Measurements from ENCODE around the gene GSPT2. TPM values are rescaled to one million over a fixed set of nuclear protein-coding genes. Genes with fewer than 3 reads are reported as not detected.

GSPT2 gene
- total RNA-seq, 1 donor from 2014 or later, result 28.4 TPM

DNA sequence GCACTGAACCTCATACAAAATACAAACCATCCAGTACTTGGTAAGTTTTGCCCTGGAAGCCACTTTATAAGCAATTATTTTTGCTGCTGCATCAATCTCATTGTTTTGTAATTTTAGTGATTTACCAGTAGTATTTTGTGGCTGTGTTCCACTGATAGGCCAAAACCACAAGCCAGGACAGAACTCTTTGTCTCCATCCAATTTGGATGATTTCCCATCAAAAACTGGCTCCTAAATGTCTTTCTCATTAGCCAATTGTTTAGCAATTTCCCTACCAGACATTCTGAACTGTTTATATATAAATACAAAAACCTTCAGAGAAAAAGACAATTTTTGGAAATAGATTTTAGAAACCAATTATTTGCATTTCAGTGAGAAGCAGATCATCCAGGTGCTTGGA, 4.4 kb downstream of the GSPT2 start:
- H3K27ac ChIP-seq, result no peak overlapping the region
- no peaks in the 10 kb centered on the region for H3K36me3 ChIP-seq
- H3K27me3 Mint-ChIP-seq (ENCODE audit: insufficient read depth, low read depth), result peaks cover 2% of the 10 kb centered on the region
- no peaks in the 10 kb centered on the region for H3K27me3 ChIP-seq
- H3F3A ChIP-seq (ENCODE audit: low read depth), result peaks cover 4% of the 10 kb centered on the region
- no peak overlapping the region for H3K27ac Mint-ChIP-seq
- H3K4me1 Mint-ChIP-seq, result peaks cover 19% of the 10 kb centered on the region
- H3K9me3 Mint-ChIP-seq, result peaks cover 21% of the 10 kb centered on the region
- H4K20me1 ChIP-seq (ENCODE audit: low read depth), result peaks cover 20% of the 10 kb centered on the region
- no peak for TF ChIP-seq EZH2phosphoT487 (IDR thresholded peaks at IDR 0.05)
- peaks cover 24% of the 10 kb centered on the region for H3K36me3 Mint-ChIP-seq
- no peak for DNase-seq (ENCODE audit: low spot score)
- peaks cover 4% of the 10 kb centered on the region for H3K4me1 ChIP-seq
- H3K79me2 ChIP-seq (ENCODE audit: low read depth), result peaks cover 40% of the 10 kb centered on the region
- H2AFZ ChIP-seq (replicated peaks), result no peak overlapping the region
- H3K9me3 ChIP-seq (ENCODE audit: low read depth), result no peaks in the 10 kb centered on the region
- no peak overlapping the region for H3K4me2 ChIP-seq
- no peak overlapping the region for H3K4me3 Mint-ChIP-seq
- H3K4me3 ChIP-seq, result no peak overlapping the region
- no peak overlapping the region for H3K9ac ChIP-seq

DNA sequence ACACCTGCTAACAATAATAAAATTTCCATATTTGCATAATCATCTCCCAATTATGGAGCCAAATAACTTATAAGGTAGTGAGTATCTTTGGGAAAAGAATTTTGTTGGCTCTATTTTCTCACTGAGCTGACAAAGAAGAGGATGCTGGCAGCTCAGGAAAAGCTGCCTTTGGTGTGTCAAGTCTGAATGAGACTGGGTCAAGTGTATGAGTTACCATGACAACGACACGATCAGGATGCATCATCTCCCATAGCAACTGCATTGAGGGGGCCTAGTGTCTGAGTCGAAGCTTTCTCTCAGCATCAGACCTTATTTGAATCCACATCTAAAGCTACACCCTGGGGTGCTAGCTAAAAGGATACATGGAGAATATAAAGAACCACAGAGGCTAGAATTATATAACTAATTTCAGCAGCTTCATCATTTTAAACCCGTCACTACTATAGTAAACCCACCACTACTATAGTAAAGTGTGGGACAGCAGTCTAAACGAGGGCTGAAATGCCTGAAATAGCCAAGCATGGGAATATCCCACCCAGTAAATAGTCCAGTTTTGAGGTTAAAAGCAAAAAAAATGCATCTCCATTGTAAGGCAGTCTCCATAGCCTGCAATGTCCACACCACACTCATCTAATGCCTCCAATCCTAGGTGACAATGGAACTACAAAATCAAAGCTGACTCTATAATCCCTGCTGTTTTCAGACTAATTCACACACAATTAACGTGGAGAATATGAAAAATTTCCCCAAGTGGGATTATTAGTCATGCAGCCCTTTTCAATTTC, 16.0 kb downstream of the GSPT2 start:
- Mint-ChIP-seq H3K4me3 (no peak overlapping the region), H3K9me3 (peaks cover 3% of the 10 kb centered on the region), H3K4me1 (peaks cover 12% of the 10 kb centered on the region), H3K27ac (no peak overlapping the region), H3K36me3 (no peaks in the 10 kb centered on the region), H3K27me3 (ENCODE audit: insufficient read depth, low read depth) (no peaks in the 10 kb centered on the region)
- H3K4me2 ChIP-seq, result no peak overlapping the region
- no peaks in the 10 kb centered on the region for H3K79me2 ChIP-seq (ENCODE audit: low read depth)
- H3K9ac ChIP-seq, result no peak overlapping the region
- H3K9me3 ChIP-seq (ENCODE audit: low read depth), result no peaks in the 10 kb centered on the region
- H3K4me3 ChIP-seq, result no peak overlapping the region
- TF ChIP-seq, protein P1, sequence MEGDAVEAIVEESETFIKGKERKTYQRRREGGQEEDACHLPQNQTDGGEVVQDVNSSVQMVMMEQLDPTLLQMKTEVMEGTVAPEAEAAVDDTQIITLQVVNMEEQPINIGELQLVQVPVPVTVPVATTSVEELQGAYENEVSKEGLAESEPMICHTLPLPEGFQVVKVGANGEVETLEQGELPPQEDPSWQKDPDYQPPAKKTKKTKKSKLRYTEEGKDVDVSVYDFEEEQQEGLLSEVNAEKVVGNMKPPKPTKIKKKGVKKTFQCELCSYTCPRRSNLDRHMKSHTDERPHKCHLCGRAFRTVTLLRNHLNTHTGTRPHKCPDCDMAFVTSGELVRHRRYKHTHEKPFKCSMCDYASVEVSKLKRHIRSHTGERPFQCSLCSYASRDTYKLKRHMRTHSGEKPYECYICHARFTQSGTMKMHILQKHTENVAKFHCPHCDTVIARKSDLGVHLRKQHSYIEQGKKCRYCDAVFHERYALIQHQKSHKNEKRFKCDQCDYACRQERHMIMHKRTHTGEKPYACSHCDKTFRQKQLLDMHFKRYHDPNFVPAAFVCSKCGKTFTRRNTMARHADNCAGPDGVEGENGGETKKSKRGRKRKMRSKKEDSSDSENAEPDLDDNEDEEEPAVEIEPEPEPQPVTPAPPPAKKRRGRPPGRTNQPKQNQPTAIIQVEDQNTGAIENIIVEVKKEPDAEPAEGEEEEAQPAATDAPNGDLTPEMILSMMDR (IDR thresholded peaks at IDR 0.05), result no peak
- TF ChIP-seq EZH2 (IDR thresholded peaks at IDR 0.05) (no peak), EZH2phosphoT487 (IDR thresholded peaks at IDR 0.05) (no peak)
- DNase-seq (ENCODE audit: low spot score), result no peak
- no peak overlapping the region for H2AFZ ChIP-seq (replicated peaks)
- H4K20me1 ChIP-seq (ENCODE audit: low read depth), result no peaks in the 10 kb centered on the region
- no peak overlapping the region for H3K27ac ChIP-seq
- no peaks in the 10 kb centered on the region for H3K4me1 ChIP-seq
- H3F3A ChIP-seq (ENCODE audit: low read depth), result no peaks in the 10 kb centered on the region
- no peaks in the 10 kb centered on the region for H3K27me3 ChIP-seq
- H3K36me3 ChIP-seq, result no peaks in the 10 kb centered on the region

GRCh38 chrX:51760657-51761056, 17.4 kb downstream of the GSPT2 start:
- H3K36me3 ChIP-seq, result no peaks in the 10 kb centered on the region
- no peak overlapping the region for H3K4me3 Mint-ChIP-seq

More at GRCh38 chrX:51760657-51761056, 17.4 kb downstream of the GSPT2 start:
- no peak overlapping the region for H3K27ac ChIP-seq
- peaks cover 12% of the 10 kb centered on the region for H3K4me1 Mint-ChIP-seq
- DNase-seq (ENCODE audit: low spot score), result no peak
- no peaks in the 10 kb centered on the region for H3K4me1 ChIP-seq
- H3K9me3 Mint-ChIP-seq, result peaks cover 5% of the 10 kb centered on the region
- H2AFZ ChIP-seq (replicated peaks), result no peak overlapping the region
- no peaks in the 10 kb centered on the region for H3K27me3 ChIP-seq
- H3K36me3 Mint-ChIP-seq, result no peaks in the 10 kb centered on the region
- H3F3A ChIP-seq (ENCODE audit: low read depth), result no peaks in the 10 kb centered on the region
- no peak overlapping the region for H3K4me3 ChIP-seq
- no peaks in the 10 kb centered on the region for H4K20me1 ChIP-seq (ENCODE audit: low read depth)
- TF ChIP-seq EZH2phosphoT487 (IDR thresholded peaks at IDR 0.05) (no peak), EZH2 (IDR thresholded peaks at IDR 0.05) (no peak)
- TF ChIP-seq, protein P1 (IDR thresholded peaks at IDR 0.05), result no peak
- no peaks in the 10 kb centered on the region for H3K79me2 ChIP-seq (ENCODE audit: low read depth)
- no peak overlapping the region for H3K27ac Mint-ChIP-seq
- peaks cover 5% of the 10 kb centered on the region for H3K9me3 ChIP-seq (ENCODE audit: low read depth)
- H3K27me3 Mint-ChIP-seq (ENCODE audit: insufficient read depth, low read depth), result no peaks in the 10 kb centered on the region
- H3K9ac ChIP-seq, result no peak overlapping the region
- H3K4me2 ChIP-seq, result no peak overlapping the region
